HEK293 (cell line): ENCODE data around the gene TH.

Experiments
- GLI4 ChIP-seq: fragments of 450-650 bp; formaldehyde crosslinking; IDR thresholded peaks from 2 replicates; pipeline ENCODE4 v1.5.1; 2016; ENCODE audit warnings: missing biosample characterization, missing genetic modification characterization
- INSM2 ChIP-seq: fragments of 450-650 bp; formaldehyde crosslinking; IDR thresholded peaks from 2 replicates; pipeline ENCODE4 v1.5.1; 2016; ENCODE audit warnings: missing biosample characterization, missing genetic modification characterization
- KLF1 ChIP-seq: fragments of 450-650 bp; formaldehyde crosslinking; IDR thresholded peaks from 2 replicates; pipeline ENCODE4 v1.5.1; 2016; ENCODE audit warnings: missing biosample characterization, missing genetic modification characterization
- KLF9 ChIP-seq: fragments of 450-650 bp; formaldehyde crosslinking; IDR thresholded peaks from 2 replicates; pipeline ENCODE4 v1.5.1; 2016; ENCODE audit warnings: missing biosample characterization, missing genetic modification characterization, low read depth
- OVOL3 ChIP-seq: fragments of 450-650 bp; formaldehyde crosslinking; IDR thresholded peaks from 2 replicates; pipeline ENCODE4 v1.5.1; 2016; ENCODE audit warnings: missing biosample characterization, missing genetic modification characterization
- PATZ1 ChIP-seq: fragments of 450-650 bp; formaldehyde crosslinking; IDR thresholded peaks from 2 replicates; pipeline ENCODE4 v1.5.1; 2016; ENCODE audit warnings: missing biosample characterization, missing genetic modification characterization
- PRDM1 ChIP-seq: fragments of 450-650 bp; formaldehyde crosslinking; IDR thresholded peaks from 2 replicates; pipeline ENCODE4; 2016; ENCODE audit warnings: missing biosample characterization, missing genetic modification characterization
- ZBTB17 ChIP-seq: fragments of 450-650 bp; formaldehyde crosslinking; IDR thresholded peaks from 2 replicates; pipeline ENCODE4 v1.5.1; 2016; ENCODE audit warnings: missing biosample characterization, missing genetic modification characterization
- ZBTB44 ChIP-seq: fragments of 450-650 bp; IDR thresholded peaks from 2 replicates; pipeline ENCODE4 v1.5.1; 2018; ENCODE audit warnings: missing biosample characterization, mild to moderate bottlenecking, missing genetic modification characterization
- ZFHX2 ChIP-seq: fragments of 450-650 bp; formaldehyde crosslinking; conservative IDR thresholded peaks from 2 replicates; pipeline ENCODE4 v1.5.1; 2016; ENCODE audit warnings: missing biosample characterization, missing genetic modification characterization
- ZFP41 ChIP-seq: fragments of 450-650 bp; formaldehyde crosslinking; IDR thresholded peaks from 2 replicates; pipeline ENCODE4 v1.5.1; 2016; ENCODE audit warnings: missing biosample characterization, missing genetic modification characterization, borderline replicate concordance
- ZNF114 ChIP-seq: fragments of 450-650 bp; formaldehyde crosslinking; IDR thresholded peaks from 2 replicates; pipeline ENCODE4 v1.5.0; 2017; ENCODE audit warnings: missing biosample characterization, missing genetic modification characterization
- ZNF132 ChIP-seq: fragments of 450-650 bp; formaldehyde crosslinking; IDR thresholded peaks from 2 replicates; pipeline ENCODE4 v1.5.1; 2017; ENCODE audit warnings: missing biosample characterization, missing genetic modification characterization, borderline replicate concordance
- ZNF138 ChIP-seq: fragments of 450-650 bp; formaldehyde crosslinking; IDR thresholded peaks from 2 replicates; pipeline ENCODE4 v1.5.1; 2016; ENCODE audit warnings: missing biosample characterization, missing genetic modification characterization, borderline replicate concordance
- ZNF19 ChIP-seq: fragments of 450-650 bp; formaldehyde crosslinking; IDR thresholded peaks from 2 replicates; pipeline ENCODE4; 2016; ENCODE audit warnings: missing biosample characterization, missing genetic modification characterization, low read depth
- ZNF214 ChIP-seq: fragments of 450-650 bp; formaldehyde crosslinking; IDR thresholded peaks from 2 replicates; pipeline ENCODE4 v1.5.1; 2017; ENCODE audit warnings: missing biosample characterization, mild to moderate bottlenecking, missing genetic modification characterization, borderline replicate concordance
- ZNF24 ChIP-seq: fragments of 450-650 bp; formaldehyde crosslinking; IDR thresholded peaks from 2 replicates; pipeline ENCODE4 v1.5.1; 2016; ENCODE audit warnings: missing biosample characterization, missing genetic modification characterization
- ZNF248 ChIP-seq: fragments of 450-650 bp; formaldehyde crosslinking; IDR thresholded peaks from 2 replicates; pipeline ENCODE4 v1.5.1; 2017; ENCODE audit warnings: missing biosample characterization, missing genetic modification characterization
- ZNF292 ChIP-seq: fragments of 450-650 bp; formaldehyde crosslinking; IDR thresholded peaks from 2 replicates; pipeline ENCODE4 v1.5.1; 2016; ENCODE audit warnings: low read depth, missing biosample characterization, missing genetic modification characterization, borderline replicate concordance
- ZNF335 ChIP-seq: fragments of 450-650 bp; formaldehyde crosslinking; conservative IDR thresholded peaks from 2 replicates; pipeline ENCODE4 v1.5.1; 2016; ENCODE audit warnings: missing biosample characterization, missing genetic modification characterization
- ZNF341 ChIP-seq: fragments of 450-650 bp; formaldehyde crosslinking; IDR thresholded peaks from 2 replicates; pipeline ENCODE4; 2016; ENCODE audit warnings: low read depth, missing biosample characterization, missing genetic modification characterization
- ZNF354C ChIP-seq: fragments of 450-650 bp; formaldehyde crosslinking; IDR thresholded peaks from 2 replicates; pipeline ENCODE4 v1.5.1; 2016; ENCODE audit warnings: missing biosample characterization, missing genetic modification characterization, low read depth, borderline replicate concordance
- ZNF404 ChIP-seq: fragments of 450-650 bp; formaldehyde crosslinking; IDR thresholded peaks from 2 replicates; pipeline ENCODE4 v1.5.1; 2017; ENCODE audit warnings: missing biosample characterization, missing genetic modification characterization
- ZNF596 ChIP-seq: fragments of 450-650 bp; IDR thresholded peaks from 2 replicates; pipeline ENCODE4 v1.5.0; 2018; ENCODE audit warnings: missing biosample characterization, mild to moderate bottlenecking, missing genetic modification characterization, moderate library complexity
- ZNF610 ChIP-seq: fragments of 450-650 bp; formaldehyde crosslinking; IDR thresholded peaks from 2 replicates; pipeline ENCODE4 v1.5.1; 2016; ENCODE audit warnings: missing biosample characterization, missing genetic modification characterization, borderline replicate concordance
- ZNF629 ChIP-seq: fragments of 450-650 bp; formaldehyde crosslinking; IDR thresholded peaks from 2 replicates; pipeline ENCODE4 v1.5.1; 2017; ENCODE audit warnings: missing biosample characterization, missing genetic modification characterization
- ZNF654 ChIP-seq: fragments of 450-650 bp; formaldehyde crosslinking; IDR thresholded peaks from 2 replicates; pipeline ENCODE4 v1.5.1; 2016; ENCODE audit warnings: low read depth, missing biosample characterization, missing genetic modification characterization
- ZNF664 ChIP-seq: fragments of 450-650 bp; formaldehyde crosslinking; IDR thresholded peaks from 2 replicates; pipeline ENCODE4 v1.5.1; 2016; ENCODE audit warnings: missing biosample characterization, missing genetic modification characterization
- ZNF777 ChIP-seq: fragments of 450-650 bp; formaldehyde crosslinking; IDR thresholded peaks from 2 replicates; pipeline ENCODE4 v1.5.1; 2017; ENCODE audit warnings: missing biosample characterization, missing genetic modification characterization, borderline replicate concordance
- ZNF792 ChIP-seq: fragments of 450-650 bp; formaldehyde crosslinking; IDR thresholded peaks from 2 replicates; pipeline ENCODE4 v1.5.1; 2016; ENCODE audit warnings: missing biosample characterization, missing genetic modification characterization
- TF ChIP-seq, protein P1 (sequence below): fragments of 450-650 bp; IDR thresholded peaks from 2 replicates; pipeline ENCODE4 v1.5.1; 2018; ENCODE audit warnings: missing biosample characterization, missing genetic modification characterization
- TF ChIP-seq, protein P2 (sequence below): fragments of 450-650 bp; formaldehyde crosslinking; IDR thresholded peaks from 2 replicates; pipeline ENCODE4 v1.5.1; 2016; ENCODE audit warnings: missing biosample characterization, missing genetic modification characterization, low read depth

TH gene

DNA sequence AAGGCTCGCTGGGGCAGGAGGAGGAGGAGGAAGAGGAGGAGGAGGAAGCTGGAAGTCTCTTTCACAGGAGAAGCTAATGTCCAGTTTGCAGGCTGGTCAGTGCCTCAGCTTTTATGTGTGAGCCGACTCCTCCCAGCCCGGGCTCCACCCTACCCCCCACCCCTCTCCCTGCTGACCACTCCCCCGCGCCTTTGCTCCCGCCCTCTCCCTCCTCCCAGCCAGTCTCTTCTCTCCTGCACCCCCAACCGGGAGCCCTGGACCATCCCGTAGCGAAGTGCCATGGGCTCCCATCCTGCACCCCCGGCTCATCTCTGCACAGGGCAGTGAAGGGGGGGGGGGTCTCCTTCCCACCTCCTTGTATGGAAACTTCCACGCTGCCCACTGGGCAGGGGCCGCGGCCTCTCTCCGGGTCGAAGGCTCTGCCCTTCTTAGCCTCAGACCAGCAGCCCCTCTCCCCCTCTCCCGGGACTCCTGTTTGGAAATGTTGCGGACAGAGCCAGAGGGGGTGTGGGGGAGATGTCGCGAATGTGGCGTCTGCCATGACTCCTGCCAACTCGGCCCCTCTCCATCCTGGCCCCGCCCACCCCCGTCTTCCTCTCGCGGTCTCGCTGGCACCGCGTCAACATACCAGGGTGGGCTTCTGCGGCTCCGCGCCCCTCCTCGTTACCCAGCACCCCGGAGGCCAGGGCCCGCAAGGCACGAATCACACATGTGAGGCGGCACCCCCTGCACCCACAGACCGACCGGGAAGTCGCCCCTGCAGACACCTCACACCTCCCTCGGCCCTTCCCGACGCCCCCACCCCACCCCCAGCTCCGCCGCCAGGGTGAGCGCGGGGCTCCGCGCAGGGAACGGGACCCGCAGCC is 34.2 kb downstream of the TH start (continued):
- no peak for TF ChIP-seq ZNF792 (tag by site-specific recombination)
- no peak for TF ChIP-seq ZNF664 (tag by site-specific recombination)
- TF ChIP-seq ZNF654 (tag by site-specific recombination), result no peak
- TF ChIP-seq ZNF292 (tag by site-specific recombination), result no peak
- TF ChIP-seq ZNF335 (tag by site-specific recombination), result peak; percentile 25
- no peak for TF ChIP-seq INSM2
- TF ChIP-seq, protein P1, sequence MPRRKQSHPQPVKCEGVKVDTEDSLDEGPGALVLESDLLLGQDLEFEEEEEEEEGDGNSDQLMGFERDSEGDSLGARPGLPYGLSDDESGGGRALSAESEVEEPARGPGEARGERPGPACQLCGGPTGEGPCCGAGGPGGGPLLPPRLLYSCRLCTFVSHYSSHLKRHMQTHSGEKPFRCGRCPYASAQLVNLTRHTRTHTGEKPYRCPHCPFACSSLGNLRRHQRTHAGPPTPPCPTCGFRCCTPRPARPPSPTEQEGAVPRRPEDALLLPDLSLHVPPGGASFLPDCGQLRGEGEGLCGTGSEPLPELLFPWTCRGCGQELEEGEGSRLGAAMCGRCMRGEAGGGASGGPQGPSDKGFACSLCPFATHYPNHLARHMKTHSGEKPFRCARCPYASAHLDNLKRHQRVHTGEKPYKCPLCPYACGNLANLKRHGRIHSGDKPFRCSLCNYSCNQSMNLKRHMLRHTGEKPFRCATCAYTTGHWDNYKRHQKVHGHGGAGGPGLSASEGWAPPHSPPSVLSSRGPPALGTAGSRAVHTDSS, result no peak
- no peak for TF ChIP-seq ZNF114
- no peak for TF ChIP-seq ZFP41 (tag by site-specific recombination)
- TF ChIP-seq ZNF132 (tag by site-specific recombination), result no peak
- no peak for TF ChIP-seq ZBTB44 (tag by site-specific recombination)
- TF ChIP-seq ZFHX2 (tag by site-specific recombination), result peak; percentile 81
- TF ChIP-seq ZNF629 (tag by site-specific recombination), result 0 out of 2 replicates have a peak, but pooled peaks have one; percentile 18
- TF ChIP-seq PATZ1 (tag by site-specific recombination), result peak; percentile 69; the same call in 1 of the 2 replicates
- TF ChIP-seq ZNF19 (tag by site-specific recombination), result no peak
- 0 out of 2 replicates have a peak, but pooled peaks have one; percentile 23 for TF ChIP-seq ZBTB17 (tag by site-specific recombination)
- no peak for TF ChIP-seq PRDM1 (tag by site-specific recombination)
- TF ChIP-seq ZNF24 (tag by site-specific recombination), result no peak
- TF ChIP-seq ZNF341 (tag by site-specific recombination), result peak; percentile 43
- 0 out of 2 replicates have a peak, but pooled peaks have one; percentile 33 for TF ChIP-seq ZNF777 (tag by site-specific recombination)
- TF ChIP-seq OVOL3 (tag by site-specific recombination), result no peak
- TF ChIP-seq, protein P2, sequence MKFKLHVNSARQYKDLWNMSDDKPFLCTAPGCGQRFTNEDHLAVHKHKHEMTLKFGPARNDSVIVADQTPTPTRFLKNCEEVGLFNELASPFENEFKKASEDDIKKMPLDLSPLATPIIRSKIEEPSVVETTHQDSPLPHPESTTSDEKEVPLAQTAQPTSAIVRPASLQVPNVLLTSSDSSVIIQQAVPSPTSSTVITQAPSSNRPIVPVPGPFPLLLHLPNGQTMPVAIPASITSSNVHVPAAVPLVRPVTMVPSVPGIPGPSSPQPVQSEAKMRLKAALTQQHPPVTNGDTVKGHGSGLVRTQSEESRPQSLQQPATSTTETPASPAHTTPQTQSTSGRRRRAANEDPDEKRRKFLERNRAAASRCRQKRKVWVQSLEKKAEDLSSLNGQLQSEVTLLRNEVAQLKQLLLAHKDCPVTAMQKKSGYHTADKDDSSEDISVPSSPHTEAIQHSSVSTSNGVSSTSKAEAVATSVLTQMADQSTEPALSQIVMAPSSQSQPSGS (tag by site-specific recombination), result no peak
- TF ChIP-seq ZNF214, result no peak
- no peak for TF ChIP-seq ZNF596 (tag by site-specific recombination)
- TF ChIP-seq GLI4 (tag by site-specific recombination), result no peak
- TF ChIP-seq KLF9 (tag by site-specific recombination), result peak; percentile 34; the same call in 1 of the 2 replicates
- no peak for TF ChIP-seq ZNF138 (tag by site-specific recombination)
- no peak for TF ChIP-seq ZNF354C (tag by site-specific recombination)
- TF ChIP-seq KLF1 (tag by site-specific recombination), result peak; percentile 42
- TF ChIP-seq ZNF404 (tag by site-specific recombination), result no peak
- no peak for TF ChIP-seq ZNF610 (tag by site-specific recombination)
- no peak for TF ChIP-seq ZNF248 (tag by site-specific recombination)
